NB4 (cell line): Measurements from ENCODE around the gene SPSB1.

Source experiments
- CTCF ChIP-seq: IDR thresholded peaks from one replicate; pipeline ENCODE4 v1.5.1; 2012; ENCODE audit warnings: low read depth, low read length
- MAX ChIP-seq: IDR thresholded peaks from 2 replicates; pipeline ENCODE4 v1.6.1; 2011; ENCODE audit warnings: low read depth, low read length
- MYC ChIP-seq: IDR thresholded peaks from 2 replicates; pipeline ENCODE4 v1.6.1; 2011; ENCODE audit warnings: low read depth, low read length
- POLR2A ChIP-seq: IDR thresholded peaks from 2 replicates; pipeline ENCODE4 v1.6.1; 2011; ENCODE audit warnings: mild to moderate bottlenecking; ENCODE audit not compliant: insufficient read length; ENCODE audit errors: extremely low read depth

- TF ChIP-seq CTCF (no peak), MAX (no peak), POLR2A (no peak), MYC (no peak)
Measured at GRCh38 chr1:9389968-9390367, 97.3 kb downstream of the SPSB1 start.
